ENCODE results near the gene SAMD10. TPM values are rescaled to one million over a fixed set of nuclear protein-coding genes. Genes with fewer than 3 reads are reported as not detected.
"Not testable (repeated sequence)": the region's sequence is repeated elsewhere in the genome, so short reads cannot be mapped to it uniquely, and the experiment has no call there.

The SAMD10 gene
- total RNA-seq, result 2.9 TPM
- long read RNA-seq, transcript SAMD10-201 (5 exons, 2,181 nt), result major isoform, 11 of 13 reads
- long read RNA-seq, partial matches to known transcripts, result 0 of 13 reads
- long read RNA-seq, other reads (novel, unspliced or antisense), result 2 of 13 reads

- DNase-seq (ENCODE audit: low spot score), result no peak
Measured at GRCh38 chr20:63979557-63980316, at the start of gene SAMD10. Gene SAMD10, minus strand, starts transcription at chr20:63979642. Its CDS starts 175 bp downstream, at chr20:63979467.

DNA sequence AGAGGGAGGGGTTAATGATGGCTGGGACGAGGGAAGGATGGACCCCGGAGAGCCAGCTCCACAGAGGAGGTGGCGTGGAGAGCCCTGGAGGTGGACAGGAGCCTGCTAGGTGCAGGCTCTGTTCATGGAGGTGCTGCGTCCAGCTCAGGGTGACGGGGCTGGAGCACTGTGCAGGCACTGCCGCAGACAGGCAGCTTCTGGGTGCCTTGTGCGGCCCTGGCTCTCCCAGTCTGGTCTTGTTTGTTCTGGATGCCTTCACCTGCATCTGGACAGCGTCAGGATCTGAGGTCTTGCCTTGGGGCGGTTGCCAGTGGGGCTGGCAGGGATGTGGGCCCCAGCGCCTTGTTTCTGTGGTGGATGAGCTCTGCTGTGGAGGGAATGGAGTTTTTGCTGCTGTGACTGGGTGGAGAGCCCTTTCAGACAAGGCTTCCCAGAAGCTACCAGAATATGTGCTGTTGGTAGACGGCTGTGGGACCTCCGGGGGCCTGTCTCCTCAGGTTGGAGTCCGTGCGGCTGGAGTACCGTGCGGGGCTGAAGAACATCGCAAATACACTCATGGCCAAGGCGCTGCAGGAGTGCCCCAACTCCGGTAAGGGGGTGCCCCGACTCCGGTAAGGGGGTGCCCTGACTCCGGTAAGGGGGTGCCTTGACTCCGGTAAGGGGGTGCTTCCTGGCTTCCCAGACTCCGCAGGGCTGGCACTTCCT, 48.7 kb upstream of the SAMD10 start:
- no peak for DNase-seq (ENCODE audit: low spot score)

DNA sequence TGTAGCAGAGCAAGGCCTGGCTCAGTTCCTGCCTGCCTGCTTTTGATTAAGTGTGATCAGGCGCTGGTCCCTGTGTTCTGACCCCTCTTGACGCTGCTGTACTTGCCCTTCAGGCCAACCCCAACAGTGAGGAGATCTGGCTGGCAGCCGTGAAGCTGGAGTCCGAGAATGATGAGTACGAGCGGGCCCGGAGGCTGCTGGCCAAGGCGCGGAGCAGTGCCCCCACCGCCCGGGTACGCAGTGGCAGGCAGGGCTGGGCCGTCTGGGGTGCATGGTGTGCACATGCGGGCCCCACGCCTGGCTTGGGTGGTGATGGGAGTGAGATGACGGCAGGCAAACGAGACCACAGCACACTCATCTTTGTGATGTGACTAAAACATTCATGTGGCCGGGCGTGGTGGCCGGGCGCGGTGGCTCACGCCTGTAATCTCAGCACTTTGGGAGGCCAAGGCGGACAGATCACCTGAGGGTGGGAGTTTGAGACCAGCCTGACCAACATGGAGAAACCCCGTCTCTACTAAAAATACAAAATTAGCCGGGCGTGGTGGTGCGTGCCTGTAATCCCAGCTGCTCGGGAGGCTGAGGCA, 46.5 kb upstream of the SAMD10 start:
- no peak for DNase-seq (ENCODE audit: low spot score)

DNA sequence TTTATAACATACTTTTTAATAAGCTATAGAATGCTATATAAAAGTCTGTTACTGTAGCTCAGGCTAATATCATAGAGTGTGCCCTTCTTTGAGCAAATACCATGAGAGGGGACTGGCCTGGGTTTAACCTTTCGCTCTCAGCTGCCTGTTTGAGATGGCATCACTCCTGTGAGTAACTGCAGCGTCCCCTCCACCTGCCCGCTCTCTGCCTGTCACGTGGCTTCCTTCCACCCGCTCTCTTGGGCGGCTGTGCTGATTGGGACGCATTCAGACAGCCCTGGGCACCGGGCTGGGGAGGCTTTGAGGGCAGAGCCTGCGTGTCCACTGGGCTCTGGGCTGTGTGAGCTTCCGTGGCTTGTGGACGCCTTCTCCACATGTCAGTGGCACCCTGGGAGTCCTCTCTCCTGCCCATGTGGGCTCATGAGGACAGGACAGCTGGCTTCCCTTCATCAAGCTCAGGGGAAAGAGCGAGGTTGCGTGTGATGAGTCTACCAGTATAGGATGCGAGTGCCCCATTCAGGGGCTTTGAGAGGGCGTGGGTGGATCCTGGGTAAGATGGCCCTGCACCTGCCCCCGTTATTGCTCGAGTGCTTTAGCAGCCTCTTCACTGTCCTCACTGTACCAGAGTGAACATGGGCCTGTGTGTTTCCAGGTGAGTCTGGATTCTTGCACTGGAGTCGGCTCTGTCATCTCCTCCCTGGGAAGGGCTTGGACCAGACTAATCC, 45.8 kb upstream of the SAMD10 start:
- DNase-seq (ENCODE audit: low spot score), result no peak

DNA sequence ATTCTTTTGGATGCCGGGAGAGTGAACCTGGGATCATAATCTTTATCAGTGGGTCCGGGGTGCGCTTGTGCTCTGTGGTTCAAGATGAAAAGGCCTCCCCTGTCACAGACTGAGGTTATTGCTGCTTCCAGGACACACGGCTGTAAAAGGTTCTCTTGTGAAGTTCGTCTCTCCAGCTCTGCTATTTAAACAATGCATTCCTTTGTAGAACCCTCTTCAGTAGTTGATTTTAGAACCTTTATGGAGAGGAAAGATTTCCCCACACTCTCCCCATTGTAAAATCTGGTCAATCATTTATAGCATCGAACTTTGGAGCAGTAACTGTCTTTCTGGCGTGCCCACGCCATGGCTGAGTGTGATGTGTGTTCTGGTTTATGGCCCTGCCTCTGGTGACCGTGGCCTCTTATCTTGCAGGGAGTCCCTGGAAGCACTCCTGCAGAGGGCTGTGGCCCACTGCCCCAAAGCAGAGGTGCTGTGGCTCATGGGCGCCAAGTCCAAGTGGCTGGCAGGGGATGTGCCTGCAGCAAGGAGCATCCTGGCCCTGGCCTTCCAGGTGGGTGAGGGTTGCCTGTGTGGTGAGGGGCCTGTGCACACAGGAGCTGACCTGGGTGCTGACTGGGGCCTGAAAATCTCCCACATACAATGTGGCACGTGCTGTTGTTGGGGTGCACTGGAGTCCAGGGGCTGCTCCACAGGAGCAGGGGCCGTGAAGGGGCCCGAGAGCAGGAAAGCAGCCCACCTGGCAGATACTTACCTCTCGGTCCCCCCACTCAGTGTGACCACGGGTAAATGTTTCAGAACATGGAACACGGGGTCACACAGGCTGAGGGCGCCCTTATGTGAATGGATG, 44.9 kb upstream of the SAMD10 start:
- no peak for DNase-seq (ENCODE audit: low spot score)

- DNase-seq (ENCODE audit: low spot score), result no peak
Measured at GRCh38 chr20:64023361-64024140, 44.1 kb upstream of the SAMD10 start.

DNA sequence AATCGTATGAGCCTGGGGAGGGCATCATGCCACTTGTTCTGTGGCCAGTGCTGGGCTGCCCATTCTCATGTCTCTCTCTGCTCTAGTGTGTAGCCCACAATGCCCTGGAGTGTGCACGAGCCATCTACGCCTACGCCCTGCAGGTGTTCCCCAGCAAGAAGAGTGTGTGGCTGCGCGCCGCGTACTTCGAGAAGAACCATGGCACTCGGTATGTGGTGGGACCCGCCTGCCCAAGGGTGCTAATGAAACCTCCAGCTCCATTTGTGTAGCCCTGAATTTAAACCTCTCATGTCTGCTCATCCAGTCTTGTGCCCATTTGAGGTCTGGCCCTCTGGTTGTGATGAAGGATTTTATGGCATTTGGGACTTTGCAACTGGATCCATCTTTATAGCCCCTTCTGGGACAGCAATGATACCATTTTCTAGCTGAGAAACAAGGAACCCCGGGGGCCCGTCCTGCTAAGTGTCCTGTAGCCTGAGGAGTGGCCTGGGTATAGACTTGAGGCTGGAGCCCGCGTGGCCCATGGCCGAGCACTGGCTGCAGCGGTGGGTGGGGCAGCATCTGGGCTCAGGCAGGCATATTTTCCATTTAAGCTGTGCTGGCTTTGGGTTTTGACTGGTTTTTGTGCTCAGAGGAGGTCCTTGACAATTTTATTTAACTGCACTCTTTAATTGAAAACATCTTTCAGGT, 43.4 kb upstream of the SAMD10 start:
- no peak for DNase-seq (ENCODE audit: low spot score)

GRCh38 chr20:64021124-64021975, 41.9 kb upstream of the SAMD10 start:
- DNase-seq (ENCODE audit: low spot score), result no peak

- DNase-seq (ENCODE audit: low spot score), result no peak
Measured at GRCh38 chr20:64015635-64016034, 36.2 kb upstream of the SAMD10 start.

DNA sequence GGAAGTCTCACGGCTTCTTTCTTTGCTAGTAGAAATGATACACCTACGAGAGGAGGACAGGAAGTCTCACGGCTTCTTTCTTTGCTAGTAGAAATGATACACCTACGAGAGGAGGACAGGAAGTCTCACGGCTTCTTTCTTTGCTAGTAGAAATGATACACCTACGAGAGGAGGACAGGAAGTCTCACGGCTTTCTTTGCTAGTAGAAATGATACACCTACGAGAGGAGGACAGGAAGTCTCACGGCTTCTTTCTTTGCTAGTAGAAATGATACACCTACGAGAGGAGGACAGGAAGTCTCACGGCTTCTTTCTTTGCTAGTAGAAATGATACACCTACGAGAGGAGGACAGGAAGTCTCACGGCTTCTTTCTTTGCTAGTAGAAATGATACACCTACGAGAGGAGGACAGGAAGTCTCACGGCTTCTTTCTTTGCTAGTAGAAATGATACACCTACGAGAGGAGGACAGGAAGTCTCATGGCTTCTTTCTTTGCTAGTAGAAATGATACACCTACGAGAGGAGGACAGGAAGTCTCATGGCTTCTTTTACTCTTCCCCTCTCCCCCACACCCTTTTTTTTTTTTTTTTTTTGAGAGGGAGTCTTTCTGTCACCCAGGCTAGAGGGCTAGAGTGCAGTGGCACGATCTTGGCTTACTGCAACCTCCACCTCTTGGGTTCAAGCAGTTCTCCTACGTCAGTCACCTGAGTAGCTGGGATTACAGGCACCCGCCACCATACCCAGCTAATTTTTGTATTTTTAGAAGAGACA, 33.1 kb upstream of the SAMD10 start:
- not testable (repeated sequence) for DNase-seq (ENCODE audit: low spot score)

- DNase-seq (ENCODE audit: low spot score), result no peak
Measured at GRCh38 chr20:64011366-64011779, 31.9 kb upstream of the SAMD10 start.

GRCh38 chr20:64010711-64011237, 31.3 kb upstream of the SAMD10 start:
- DNase-seq (ENCODE audit: low spot score), result no peak

DNA sequence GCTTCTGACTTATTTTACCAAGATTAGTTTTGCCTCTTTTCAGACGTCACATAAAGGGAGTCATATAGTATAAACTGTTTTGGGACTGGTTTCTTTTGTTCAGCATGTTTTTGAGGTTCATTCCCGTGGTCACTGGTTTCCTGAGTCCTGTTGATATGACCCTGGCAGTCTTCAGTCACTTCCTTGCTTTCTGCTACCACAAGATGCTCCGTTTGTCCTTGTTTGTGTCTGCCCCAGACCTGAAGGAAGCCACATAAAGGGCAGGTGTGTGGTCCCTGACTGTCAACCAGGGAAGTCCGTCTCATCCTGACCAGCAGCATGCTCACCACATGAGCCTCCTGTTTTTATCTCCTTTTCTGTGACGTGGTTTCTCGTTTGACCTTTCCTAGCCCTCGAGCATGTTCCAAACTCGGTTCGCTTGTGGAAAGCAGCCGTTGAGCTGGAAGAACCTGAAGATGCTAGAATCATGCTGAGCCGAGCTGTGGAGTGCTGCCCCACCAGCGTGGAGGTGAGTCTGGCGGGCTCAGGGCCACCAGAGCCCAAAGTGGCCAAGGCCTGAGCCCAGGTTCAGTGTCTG, 30.5 kb upstream of the SAMD10 start:
- no peak for DNase-seq (ENCODE audit: low spot score)

- no peak for DNase-seq (ENCODE audit: low spot score)
Measured at GRCh38 chr20:64006902-64007301, 27.5 kb upstream of the SAMD10 start.

- no peak for DNase-seq (ENCODE audit: low spot score)
Measured at GRCh38 chr20:64006490-64006889, 27.0 kb upstream of the SAMD10 start.

DNA sequence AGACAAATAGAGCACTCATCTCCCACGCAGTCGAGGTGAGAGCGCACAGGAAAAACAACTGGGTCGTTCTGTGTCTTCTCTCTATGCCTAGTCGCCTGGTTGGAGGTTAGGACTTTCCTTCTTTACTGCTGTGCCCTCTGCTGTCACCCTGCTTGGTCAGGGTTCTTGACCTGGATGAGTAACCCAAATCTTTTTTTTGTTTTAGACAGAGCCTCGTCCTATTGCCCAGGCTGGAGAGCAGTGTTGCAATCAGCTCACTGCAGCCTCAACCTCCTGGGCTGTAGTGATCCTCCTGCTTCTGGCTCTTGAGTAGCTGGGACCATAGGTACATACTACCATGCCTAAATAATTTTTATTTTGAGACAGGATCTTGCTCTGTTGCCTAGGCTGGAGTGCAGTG, 26.0 kb upstream of the SAMD10 start:
- DNase-seq (ENCODE audit: low spot score), result no peak
